Pons (tissue), 1 donor: ENCODE measurements around the gene COQ3.
"Not testable (repeated sequence)": the region's sequence is repeated elsewhere in the genome, so short reads cannot be mapped to it uniquely, and the experiment has no call there.

Source experiments
- DNase-seq: peaks from one replicate; pipeline ENCODE4 v3.0.0-alpha.2; 2016; ENCODE audit warnings: low spot score

Gene COQ3

GRCh38 chr6:99384507-99384906 is 9.5 kb downstream of the COQ3 start:
- no peak for DNase-seq

- DNase-seq: no peak
Measured at GRCh38 chr6:99378636-99379035, 15.4 kb downstream of the COQ3 start.

GRCh38 chr6:99369533-99369932 is 24.5 kb downstream of the COQ3 start:
- DNase-seq: no peak

GRCh38 chr6:99366852-99367251 is 27.1 kb downstream of the COQ3 start:
- no peak for DNase-seq

GRCh38 chr6:99364026-99364425 is 30.0 kb downstream of the COQ3 start:
- no peak for DNase-seq

- no peak for DNase-seq
Measured at GRCh38 chr6:99362678-99363268, 31.2 kb downstream of the COQ3 start.

- no peak for DNase-seq
Measured at GRCh38 chr6:99359800-99360199, 34.2 kb downstream of the COQ3 start.

- no peak for DNase-seq
Measured at GRCh38 chr6:99356641-99357040, 37.4 kb downstream of the COQ3 start.

- no peak for DNase-seq
Measured at GRCh38 chr6:99354983-99355382, 39.0 kb downstream of the COQ3 start.

- no peak for DNase-seq
Measured at GRCh38 chr6:99353126-99353525, 40.9 kb downstream of the COQ3 start.

GRCh38 chr6:99350573-99350972 is 43.4 kb downstream of the COQ3 start:
- no peak for DNase-seq

- no peak for DNase-seq
Measured at GRCh38 chr6:99349171-99350141, 44.5 kb downstream of the COQ3 start, which contains the start of gene FAXC. Gene FAXC (minus strand): TSS chr6:99349674. CDS start chr6:99349372, 302 bp downstream.

- no peak for DNase-seq
Measured at GRCh38 chr6:99348288-99349170, 45.5 kb downstream of the COQ3 start.

- DNase-seq: no peak
Measured at GRCh38 chr6:99347804-99348203, 46.2 kb downstream of the COQ3 start.

- no peak for DNase-seq
Measured at GRCh38 chr6:99346595-99346994, 47.4 kb downstream of the COQ3 start.

- no peak for DNase-seq
Measured at GRCh38 chr6:99345164-99345563, 48.8 kb downstream of the COQ3 start.

- DNase-seq: no peak
Measured at GRCh38 chr6:99344289-99344688, 49.7 kb downstream of the COQ3 start.

GRCh38 chr6:99341862-99342455 is 52.0 kb downstream of the COQ3 start:
- no peak for DNase-seq

GRCh38 chr6:99338188-99338587 is 55.8 kb downstream of the COQ3 start:
- no peak for DNase-seq

GRCh38 chr6:99335298-99335697 is 58.7 kb downstream of the COQ3 start:
- not testable (repeated sequence) for DNase-seq

GRCh38 chr6:99334526-99335127 is 59.4 kb downstream of the COQ3 start:
- peak; percentile 82 for DNase-seq
